ENCODE results near the gene METTL18.
"Not testable (repeated sequence)": the region's sequence is repeated elsewhere in the genome, so short reads cannot be mapped to it uniquely, and the experiment has no call there.

Gene METTL18

DNA sequence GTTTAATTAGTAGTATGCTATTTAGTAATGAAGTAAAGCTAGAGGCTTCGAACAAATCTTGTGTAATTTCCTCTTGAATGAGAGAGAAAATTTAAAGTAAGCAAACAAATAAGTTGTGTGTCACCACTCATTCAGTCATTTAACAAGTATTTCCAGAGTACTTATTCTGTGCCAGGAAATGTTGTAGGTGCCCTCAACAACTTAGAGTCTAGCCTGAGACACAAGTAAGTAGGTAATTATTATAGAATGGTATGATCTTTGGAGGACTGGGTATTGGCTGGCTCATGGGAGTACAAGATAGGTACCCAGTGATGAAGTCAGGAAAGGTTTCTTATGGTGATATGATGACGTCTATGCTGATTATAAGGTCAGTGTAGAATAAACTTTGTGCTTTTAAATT is 17.4 kb upstream of the METTL18 start:
- no peak overlapping the region for H3K9ac ChIP-seq (ENCODE audit: low read depth, low read length)
- H3K36me3 ChIP-seq (ENCODE audit: insufficient read depth, low read length), result peaks cover 85% of the 10 kb centered on the region
- no peaks in the 10 kb centered on the region for H3K4me1 ChIP-seq (ENCODE audit: insufficient read depth, low read length)
- peaks cover 10% of the 10 kb centered on the region; the same call in 1 of the 2 replicates for H3K9me3 ChIP-seq (ENCODE audit: insufficient read depth, low read depth, low read length)
- H3K27me3 ChIP-seq (ENCODE audit: insufficient read depth, low read length), result no peaks in the 10 kb centered on the region
- H3K27ac ChIP-seq (ENCODE audit: low read depth, low read length), result no peak overlapping the region
- H3K4me3 ChIP-seq (ENCODE audit: low read length), result no peak overlapping the region
- over 99% methylated on average over 2 of the region's 2 CpGs for WGBS

- H3K9ac ChIP-seq (ENCODE audit: low read depth, low read length); H3K27me3 ChIP-seq (ENCODE audit: insufficient read depth, low read length); H3K4me1 ChIP-seq (ENCODE audit: insufficient read depth, low read length); H3K9me3 ChIP-seq (ENCODE audit: insufficient read depth, low read depth, low read length); H3K27ac ChIP-seq (ENCODE audit: low read depth, low read length); H3K4me3 ChIP-seq (ENCODE audit: low read length): not testable (repeated sequence)
- peaks cover 85% of the 10 kb centered on the region for H3K36me3 ChIP-seq (ENCODE audit: insufficient read depth, low read length)
Observed at GRCh38 chr1:169811418-169812035, 16.8 kb upstream of the METTL18 start.

DNA sequence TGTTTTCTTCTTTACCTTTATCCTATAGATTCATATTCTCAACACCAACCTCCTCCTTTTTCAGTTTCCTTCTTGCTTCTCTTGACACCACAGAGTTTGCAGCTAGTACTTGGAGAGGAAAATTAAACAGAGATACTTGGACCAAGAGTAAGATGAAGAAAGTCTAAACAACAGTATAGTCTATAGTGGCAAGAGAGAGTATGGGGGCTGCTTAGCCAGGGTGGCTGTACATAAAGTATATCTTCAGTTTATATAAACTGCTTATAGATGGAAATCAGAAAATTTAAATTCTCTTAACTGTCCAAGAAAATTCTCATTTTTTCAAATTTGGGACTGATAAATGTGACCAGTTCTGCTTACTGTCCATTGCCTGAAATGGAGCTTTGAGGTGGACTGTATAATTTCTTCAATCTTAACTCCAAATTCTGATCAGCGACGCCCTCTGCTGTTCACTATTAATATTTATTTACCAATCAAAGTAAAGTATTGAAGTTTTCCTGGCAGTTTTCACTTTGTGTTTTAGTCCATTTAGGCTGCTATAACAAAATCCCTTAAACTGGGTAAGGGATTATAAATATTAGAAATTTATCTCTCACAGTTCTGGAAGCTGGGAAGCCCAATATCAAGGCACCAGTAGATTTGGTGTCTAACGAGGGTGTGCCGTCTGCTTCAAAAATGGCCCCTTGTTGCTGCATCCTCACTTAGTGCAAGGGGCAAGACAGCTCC is 14.8 kb upstream of the METTL18 start:
- no peaks in the 10 kb centered on the region for H3K4me1 ChIP-seq (ENCODE audit: insufficient read depth, low read length)
- H3K36me3 ChIP-seq (ENCODE audit: insufficient read depth, low read length), result peaks cover 88% of the 10 kb centered on the region
- no peak overlapping the region for H3K27ac ChIP-seq (ENCODE audit: low read depth, low read length)
- no peak overlapping the region for H3K9ac ChIP-seq (ENCODE audit: low read depth, low read length)
- WGBS, result 95% methylated on average over 2 of the region's 4 CpGs
- no peak overlapping the region for H3K4me3 ChIP-seq (ENCODE audit: low read length)
- no peaks in the 10 kb centered on the region for H3K9me3 ChIP-seq (ENCODE audit: insufficient read depth, low read depth, low read length)
- H3K27me3 ChIP-seq (ENCODE audit: insufficient read depth, low read length), result no peaks in the 10 kb centered on the region

GRCh38 chr1:169804941-169805340 is 10.2 kb upstream of the METTL18 start:
- Histone ChIP-seq H3K4me3 (ENCODE audit: low read length) (no peak overlapping the region), H3K36me3 (ENCODE audit: insufficient read depth, low read length) (peaks cover 93% of the 10 kb centered on the region), H3K9ac (ENCODE audit: low read depth, low read length) (no peak overlapping the region), H3K27ac (ENCODE audit: low read depth, low read length) (no peak overlapping the region), H3K4me1 (ENCODE audit: insufficient read depth, low read length) (no peaks in the 10 kb centered on the region), H3K27me3 (ENCODE audit: insufficient read depth, low read length) (no peaks in the 10 kb centered on the region), H3K9me3 (ENCODE audit: insufficient read depth, low read depth, low read length) (no peaks in the 10 kb centered on the region)
- WGBS, result 100% methylated on average over 1 of the region's 2 CpGs

DNA sequence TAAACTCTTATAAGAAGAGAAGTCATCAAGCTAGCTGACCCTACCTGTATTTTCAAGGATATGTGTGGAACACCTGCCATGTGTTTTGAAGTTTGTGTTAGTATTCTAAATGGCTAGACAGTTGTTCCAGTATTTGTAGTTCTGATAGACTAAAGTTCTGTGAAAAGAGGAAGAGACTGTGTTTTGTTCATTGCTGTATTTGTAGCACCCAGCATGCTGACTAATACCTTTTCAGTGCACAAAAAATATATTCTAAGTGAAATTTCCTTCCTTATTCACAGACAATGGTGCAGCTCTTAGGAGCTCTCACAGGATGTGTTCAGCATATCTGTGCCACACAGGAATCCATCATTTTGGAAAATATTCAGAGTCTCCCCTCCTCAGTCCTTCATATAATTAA is 8.2 kb upstream of the METTL18 start:
- no peak overlapping the region for H3K4me3 ChIP-seq (ENCODE audit: low read length)
- peaks cover 85% of the 10 kb centered on the region for H3K36me3 ChIP-seq (ENCODE audit: insufficient read depth, low read length)
- H3K9ac ChIP-seq (ENCODE audit: low read depth, low read length), result no peak overlapping the region

DNA sequence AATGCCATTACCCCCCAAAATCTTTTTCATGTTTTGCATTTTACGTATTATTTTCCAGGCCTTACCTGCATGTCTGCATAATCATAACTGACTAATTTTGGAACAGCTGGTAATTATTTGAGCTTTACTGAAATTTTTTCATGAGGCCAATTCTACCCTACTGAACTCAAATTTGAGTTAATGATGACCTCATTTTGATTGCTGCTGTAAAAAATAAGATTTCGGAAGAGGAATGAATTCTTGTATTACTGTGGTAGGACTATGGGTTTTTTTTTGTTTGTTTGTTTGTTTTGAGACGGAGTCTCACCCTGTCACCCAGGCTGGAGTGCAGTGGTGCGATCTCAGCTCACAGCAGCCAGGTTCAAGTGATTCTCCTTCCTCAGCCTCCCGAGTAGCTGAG is 2.6 kb upstream of the METTL18 start:
- Histone ChIP-seq H3K27ac (ENCODE audit: low read depth, low read length) (no peak overlapping the region), H3K4me1 (ENCODE audit: insufficient read depth, low read length) (peaks cover 14% of the 10 kb centered on the region; the same call in 1 of the 2 replicates), H3K27me3 (ENCODE audit: insufficient read depth, low read length) (no peaks in the 10 kb centered on the region), H3K36me3 (ENCODE audit: insufficient read depth, low read length) (peaks cover 41% of the 10 kb centered on the region), H3K9me3 (ENCODE audit: insufficient read depth, low read depth, low read length) (no peaks in the 10 kb centered on the region), H3K4me3 (ENCODE audit: low read length) (no peak overlapping the region), H3K9ac (ENCODE audit: low read depth, low read length) (no peak overlapping the region)
- WGBS, result 95% methylated on average over 5 of the region's 5 CpGs

More for the DNA sequence above, 8.2 kb upstream of the METTL18 start:
- H3K4me1 ChIP-seq (ENCODE audit: insufficient read depth, low read length), result no peaks in the 10 kb centered on the region
- no peaks in the 10 kb centered on the region for H3K27me3 ChIP-seq (ENCODE audit: insufficient read depth, low read length)
- no peaks in the 10 kb centered on the region for H3K9me3 ChIP-seq (ENCODE audit: insufficient read depth, low read depth, low read length)
- no peak overlapping the region for H3K27ac ChIP-seq (ENCODE audit: low read depth, low read length)

DNA sequence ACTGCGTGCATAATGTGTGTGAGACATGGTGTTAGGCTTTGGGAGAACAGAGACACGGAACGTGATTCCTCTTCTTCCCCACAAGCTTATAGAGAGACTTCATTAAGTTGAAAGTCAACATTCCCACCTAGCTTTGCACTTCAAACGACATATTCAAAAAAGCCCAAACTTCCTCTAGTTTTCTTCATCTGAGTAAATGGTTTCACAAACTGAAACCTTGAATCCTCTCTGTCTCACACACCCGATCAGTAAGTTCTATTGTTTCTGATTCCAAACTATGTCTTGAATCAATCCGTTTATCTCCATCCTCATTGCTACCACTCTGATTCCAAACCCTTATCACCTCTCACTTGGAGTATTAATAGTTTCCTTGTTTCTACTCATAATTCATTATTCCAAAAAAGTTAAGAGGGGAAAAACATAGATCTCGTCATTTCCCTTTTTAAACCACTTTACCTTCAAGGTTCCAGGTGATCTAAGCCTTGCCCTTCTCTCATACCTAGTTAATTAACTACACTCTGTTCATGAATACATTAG is 1.6 kb upstream of the METTL18 start:
- peak overlapping the region; percentile 98; the same call in 1 of the 2 replicates for H3K9ac ChIP-seq (ENCODE audit: low read depth, low read length)
- no peaks in the 10 kb centered on the region for H3K9me3 ChIP-seq (ENCODE audit: insufficient read depth, low read depth, low read length)
- WGBS, result 93% methylated on average over 6 of the region's 7 CpGs
- peaks cover 18% of the 10 kb centered on the region; the same call in 1 of the 2 replicates for H3K4me1 ChIP-seq (ENCODE audit: insufficient read depth, low read length)
- H3K4me3 ChIP-seq (ENCODE audit: low read length), result peak overlapping the region; percentile 97
- H3K36me3 ChIP-seq (ENCODE audit: insufficient read depth, low read length), result peaks cover 34% of the 10 kb centered on the region
- no peak overlapping the region for H3K27ac ChIP-seq (ENCODE audit: low read depth, low read length)
- no peaks in the 10 kb centered on the region for H3K27me3 ChIP-seq (ENCODE audit: insufficient read depth, low read length)

DNA sequence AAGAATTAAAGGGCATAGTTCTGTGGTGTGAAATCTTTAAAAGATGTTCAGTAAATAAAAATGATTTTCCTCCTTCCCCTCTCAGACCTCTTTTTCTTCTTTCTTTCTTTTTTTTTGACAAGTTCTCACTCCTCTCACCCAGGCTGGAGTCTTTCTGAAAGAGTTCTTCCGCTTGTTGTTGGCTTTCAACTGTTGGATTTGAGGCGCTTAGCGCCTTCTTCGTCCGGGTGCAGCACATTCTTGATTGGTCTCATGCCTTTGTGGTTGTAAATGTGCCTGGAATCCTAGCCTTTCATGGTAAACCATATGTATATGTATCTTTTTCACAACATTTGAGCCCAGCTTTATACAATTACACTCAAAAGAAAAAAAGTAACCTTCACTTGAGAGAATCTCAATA is 980 bp upstream of the METTL18 start:
- peak overlapping the region; percentile 97 for H3K4me3 ChIP-seq (ENCODE audit: low read length)
- H3K4me1 ChIP-seq (ENCODE audit: insufficient read depth, low read length), result peaks cover 18% of the 10 kb centered on the region; the same call in 1 of the 2 replicates
- peak overlapping the region; percentile 98 for H3K9ac ChIP-seq (ENCODE audit: low read depth, low read length)
- H3K9me3 ChIP-seq (ENCODE audit: insufficient read depth, low read depth, low read length), result peaks cover 4% of the 10 kb centered on the region; the same call in 1 of the 2 replicates
- peak overlapping the region; percentile 98; the same call in 1 of the 2 replicates for H3K27ac ChIP-seq (ENCODE audit: low read depth, low read length)
- peaks cover 31% of the 10 kb centered on the region for H3K36me3 ChIP-seq (ENCODE audit: insufficient read depth, low read length)
- H3K27me3 ChIP-seq (ENCODE audit: insufficient read depth, low read length), result no peaks in the 10 kb centered on the region
- WGBS, result 22% methylated on average over 5 of the region's 5 CpGs

GRCh38 chr1:169793730-169794129 is 977 bp downstream of the METTL18 start:
- no peak overlapping the region for H3K27ac ChIP-seq (ENCODE audit: low read depth, low read length)

GRCh38 chr1:169788402-169788801 is 6.3 kb downstream of the METTL18 start:
- WGBS, result 93% methylated on average over 2 of the region's 2 CpGs

More at GRCh38 chr1:169793730-169794129, 977 bp downstream of the METTL18 start:
- Histone ChIP-seq H3K36me3 (ENCODE audit: insufficient read depth, low read length) (peaks cover 17% of the 10 kb centered on the region), H3K9me3 (ENCODE audit: insufficient read depth, low read depth, low read length) (peaks cover 6% of the 10 kb centered on the region; the same call in 1 of the 2 replicates), H3K9ac (ENCODE audit: low read depth, low read length) (peak overlapping the region; percentile 98), H3K4me3 (ENCODE audit: low read length) (peak overlapping the region; percentile 97), H3K4me1 (ENCODE audit: insufficient read depth, low read length) (peaks cover 18% of the 10 kb centered on the region; the same call in 1 of the 2 replicates), H3K27me3 (ENCODE audit: insufficient read depth, low read length) (no peaks in the 10 kb centered on the region)
- WGBS, result no CpG with 5 or more reads among the region's 1 CpG

DNA sequence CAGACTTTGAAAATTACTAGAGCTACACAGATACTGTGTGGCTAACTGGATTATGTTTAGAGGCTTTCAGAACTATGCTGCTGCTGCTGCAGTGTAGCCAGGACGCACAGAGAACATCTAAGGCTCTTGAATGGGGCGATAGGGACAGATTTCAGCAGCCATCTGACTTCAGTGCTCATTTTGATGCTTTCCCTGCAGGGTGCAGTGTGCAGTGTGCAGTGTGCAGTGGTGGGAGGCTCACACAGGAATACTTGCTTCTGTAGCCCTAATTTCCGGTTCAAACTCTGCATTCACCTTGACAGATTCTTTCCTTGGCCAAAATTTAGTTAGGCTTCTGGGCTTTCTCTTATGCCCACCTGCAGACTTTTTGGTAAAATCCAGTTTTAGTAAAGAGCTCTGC is 7.7 kb downstream of the METTL18 start:
- H3K4me1 ChIP-seq (ENCODE audit: insufficient read depth, low read length), result peaks cover 2% of the 10 kb centered on the region; the same call in 1 of the 2 replicates
- H3K4me3 ChIP-seq (ENCODE audit: low read length), result no peak overlapping the region
- peaks cover 6% of the 10 kb centered on the region; the same call in 1 of the 2 replicates for H3K9me3 ChIP-seq (ENCODE audit: insufficient read depth, low read depth, low read length)
- H3K36me3 ChIP-seq (ENCODE audit: insufficient read depth, low read length), result peaks cover 3% of the 10 kb centered on the region; the same call in 1 of the 2 replicates
- no peak overlapping the region for H3K27ac ChIP-seq (ENCODE audit: low read depth, low read length)
- 0 out of 2 replicates have a peak, but pooled peaks cover 3% of the 10 kb centered on the region for H3K27me3 ChIP-seq (ENCODE audit: insufficient read depth, low read length)
- H3K9ac ChIP-seq (ENCODE audit: low read depth, low read length), result no peak overlapping the region
- 88% methylated on average over 3 of the region's 3 CpGs for WGBS

More at GRCh38 chr1:169788402-169788801, 6.3 kb downstream of the METTL18 start:
- Histone ChIP-seq H3K9ac (ENCODE audit: low read depth, low read length) (no peak overlapping the region), H3K27me3 (ENCODE audit: insufficient read depth, low read length) (0 out of 2 replicates have a peak, but pooled peaks cover 3% of the 10 kb centered on the region), H3K36me3 (ENCODE audit: insufficient read depth, low read length) (peaks cover 14% of the 10 kb centered on the region), H3K9me3 (ENCODE audit: insufficient read depth, low read depth, low read length) (peaks cover 6% of the 10 kb centered on the region; the same call in 1 of the 2 replicates), H3K27ac (ENCODE audit: low read depth, low read length) (no peak overlapping the region), H3K4me3 (ENCODE audit: low read length) (no peak overlapping the region), H3K4me1 (ENCODE audit: insufficient read depth, low read length) (0 out of 2 replicates have a peak, but pooled peaks cover 4% of the 10 kb centered on the region)

Measured in HUES64 (cell line).